Measurements from ENCODE around the gene DPEP1. TPM values are rescaled to one million over a fixed set of nuclear protein-coding genes. Genes with fewer than 3 reads are reported as not detected.

Gene DPEP1
- total RNA-seq, 1 donor from 2014 or later = not detected

- no peaks in the 10 kb centered on the region for H3K9me3 Mint-ChIP-seq (ENCODE audit: unreplicated experiment)
- peak; percentile 94 for DNase-seq (ENCODE audit: extremely low spot score, unreplicated experiment)
- peaks cover 2% of the 10 kb centered on the region for H3K4me1 Mint-ChIP-seq (ENCODE audit: unreplicated experiment)
- no peak overlapping the region for H3K4me3 Mint-ChIP-seq (ENCODE audit: unreplicated experiment)
- H3K36me3 Mint-ChIP-seq (ENCODE audit: unreplicated experiment) = no peaks in the 10 kb centered on the region
- TF ChIP-seq, protein P1, sequence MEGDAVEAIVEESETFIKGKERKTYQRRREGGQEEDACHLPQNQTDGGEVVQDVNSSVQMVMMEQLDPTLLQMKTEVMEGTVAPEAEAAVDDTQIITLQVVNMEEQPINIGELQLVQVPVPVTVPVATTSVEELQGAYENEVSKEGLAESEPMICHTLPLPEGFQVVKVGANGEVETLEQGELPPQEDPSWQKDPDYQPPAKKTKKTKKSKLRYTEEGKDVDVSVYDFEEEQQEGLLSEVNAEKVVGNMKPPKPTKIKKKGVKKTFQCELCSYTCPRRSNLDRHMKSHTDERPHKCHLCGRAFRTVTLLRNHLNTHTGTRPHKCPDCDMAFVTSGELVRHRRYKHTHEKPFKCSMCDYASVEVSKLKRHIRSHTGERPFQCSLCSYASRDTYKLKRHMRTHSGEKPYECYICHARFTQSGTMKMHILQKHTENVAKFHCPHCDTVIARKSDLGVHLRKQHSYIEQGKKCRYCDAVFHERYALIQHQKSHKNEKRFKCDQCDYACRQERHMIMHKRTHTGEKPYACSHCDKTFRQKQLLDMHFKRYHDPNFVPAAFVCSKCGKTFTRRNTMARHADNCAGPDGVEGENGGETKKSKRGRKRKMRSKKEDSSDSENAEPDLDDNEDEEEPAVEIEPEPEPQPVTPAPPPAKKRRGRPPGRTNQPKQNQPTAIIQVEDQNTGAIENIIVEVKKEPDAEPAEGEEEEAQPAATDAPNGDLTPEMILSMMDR (IDR thresholded peaks at IDR 0.05) = no peak
- no peaks in the 10 kb centered on the region for H3K27me3 Mint-ChIP-seq (ENCODE audit: unreplicated experiment)
- H3K27ac Mint-ChIP-seq (ENCODE audit: unreplicated experiment) = no peak overlapping the region
Measured at GRCh38 chr16:89581045-89581695, 32.3 kb upstream of the DPEP1 start.

- no peak for DNase-seq (ENCODE audit: extremely low spot score, unreplicated experiment)
- no peak overlapping the region for H3K4me3 Mint-ChIP-seq (ENCODE audit: unreplicated experiment)
- no peaks in the 10 kb centered on the region for H3K36me3 Mint-ChIP-seq (ENCODE audit: unreplicated experiment)
- H3K9me3 Mint-ChIP-seq (ENCODE audit: unreplicated experiment) = no peaks in the 10 kb centered on the region
- TF ChIP-seq, protein P1 (IDR thresholded peaks at IDR 0.05) = no peak
- no peaks in the 10 kb centered on the region for H3K27me3 Mint-ChIP-seq (ENCODE audit: unreplicated experiment)
- no peak overlapping the region for H3K27ac Mint-ChIP-seq (ENCODE audit: unreplicated experiment)
- H3K4me1 Mint-ChIP-seq (ENCODE audit: unreplicated experiment) = peaks cover 2% of the 10 kb centered on the region
Measured at GRCh38 chr16:89581861-89582563, 31.4 kb upstream of the DPEP1 start.

DNA sequence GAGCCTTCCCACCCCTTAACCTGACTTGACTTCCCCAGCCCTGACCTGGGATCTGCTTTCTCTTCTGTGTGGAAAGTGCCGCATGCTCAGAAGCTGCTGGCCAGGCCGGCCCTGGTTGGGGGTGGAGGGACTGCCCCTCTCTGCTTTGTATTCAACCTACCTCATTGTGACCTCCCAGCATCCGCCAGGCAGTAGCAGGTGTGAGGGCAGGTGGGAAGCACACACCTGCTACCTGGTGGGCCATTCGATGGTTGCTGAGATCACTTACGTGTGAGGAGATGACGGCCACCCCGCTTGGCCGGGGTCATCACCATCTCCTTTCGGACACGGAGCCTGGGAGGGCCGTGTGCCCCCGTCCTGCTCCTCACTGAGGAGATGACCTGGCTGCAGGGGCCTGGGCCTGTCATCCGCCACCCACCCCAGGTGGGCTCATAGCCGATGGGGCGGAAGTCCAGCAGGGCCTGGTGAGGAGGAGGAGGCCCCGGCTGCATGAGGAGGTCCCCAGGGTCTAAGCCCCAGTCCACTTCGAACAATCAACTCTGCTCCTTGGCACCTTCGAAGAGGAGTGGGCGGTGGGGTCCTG, 30.7 kb upstream of the DPEP1 start:
- H3K4me3 Mint-ChIP-seq (ENCODE audit: unreplicated experiment) = no peak overlapping the region
- no peaks in the 10 kb centered on the region for H3K27me3 Mint-ChIP-seq (ENCODE audit: unreplicated experiment)
- H3K36me3 Mint-ChIP-seq (ENCODE audit: unreplicated experiment) = no peaks in the 10 kb centered on the region
- no peaks in the 10 kb centered on the region for H3K9me3 Mint-ChIP-seq (ENCODE audit: unreplicated experiment)
- TF ChIP-seq, protein P1 (IDR thresholded peaks at IDR 0.05) = no peak
- H3K27ac Mint-ChIP-seq (ENCODE audit: unreplicated experiment) = no peak overlapping the region
- DNase-seq (ENCODE audit: extremely low spot score, unreplicated experiment) = no peak
- H3K4me1 Mint-ChIP-seq (ENCODE audit: unreplicated experiment) = peaks cover 2% of the 10 kb centered on the region

- peak; percentile 81 for DNase-seq (ENCODE audit: extremely low spot score, unreplicated experiment)
- Mint-ChIP-seq H3K9me3 (ENCODE audit: unreplicated experiment) (no peaks in the 10 kb centered on the region), H3K27ac (ENCODE audit: unreplicated experiment) (no peak overlapping the region), H3K4me3 (ENCODE audit: unreplicated experiment) (no peak overlapping the region), H3K27me3 (ENCODE audit: unreplicated experiment) (no peaks in the 10 kb centered on the region), H3K36me3 (ENCODE audit: unreplicated experiment) (no peaks in the 10 kb centered on the region), H3K4me1 (ENCODE audit: unreplicated experiment) (peaks cover 2% of the 10 kb centered on the region)
- TF ChIP-seq, protein P1 (IDR thresholded peaks at IDR 0.05) = no peak
Measured at GRCh38 chr16:89583197-89583894, 30.1 kb upstream of the DPEP1 start.
